Activated CD8-positive, alpha-beta T cell treated with anti-CD3 and anti-CD28 coated beads for 36 hours (primary cell): ENCODE results near the gene PPP4C. TPM values are rescaled to one million over a fixed set of nuclear protein-coding genes. Genes with fewer than 3 reads are reported as not detected.
A peak's percentile ranks its signal among the peaks of the same experiment; 100 is the strongest.

Experiments
- ATAC-seq: fragments of 200-7000 bp; cut with Tn5 transposase; one replicate; pipeline ENCODE4 v1.10.0; 2021; ENCODE audit warnings: mild to moderate bottlenecking, moderate library complexity
- CTCF ChIA-PET: fragments of 350-600 bp; sonication (Branson Sonifier 250); formaldehyde crosslinking; loops from one replicate; lab custom pipeline; 2021; ENCODE audit warnings: antibody characterized with exemption; lab: Charles Lee
- POLR2A ChIA-PET: fragments of 350-600 bp; sonication (Branson Sonifier 250); formaldehyde crosslinking; loops from one replicate; lab custom pipeline; 2021; ENCODE audit warnings: antibody characterized with exemption; lab: Charles Lee
- DNase-seq: peaks from one replicate; pipeline ENCODE4 v3.0.0-alpha.2; 2020
- H3K27ac Mint-ChIP-seq: one replicate; pipeline ENCODE4 v1.8.0; 2021; ENCODE audit warnings: mild to moderate bottlenecking, mixed read lengths
- H3K27me3 Mint-ChIP-seq: one replicate; pipeline ENCODE4 v1.8.0; 2021; ENCODE audit warnings: mixed read lengths
- H3K36me3 Mint-ChIP-seq: one replicate; pipeline ENCODE4 v1.8.0; 2021; ENCODE audit warnings: low read depth, mixed read lengths
- H3K4me1 Mint-ChIP-seq: one replicate; pipeline ENCODE4 v1.8.0; 2021; ENCODE audit warnings: low read depth, mixed read lengths
- H3K4me3 Mint-ChIP-seq: one replicate; pipeline ENCODE4 v1.8.0; 2021; ENCODE audit warnings: mild to moderate bottlenecking, moderate library complexity, mixed read lengths
- H3K9me3 Mint-ChIP-seq: one replicate; pipeline ENCODE4 v1.8.0; 2021; ENCODE audit warnings: mixed read lengths
- CTCF ChIP-seq: fragments of 200-600 bp; IDR thresholded peaks from one replicate; pipeline ENCODE4 v1.8.0; 2022; ENCODE audit warnings: antibody characterized with exemption, mild to moderate bottlenecking
- intact Hi-C: fragments of 100-400 bp; cut with micrococcal nuclease; formaldehyde crosslinking; loops from one replicate; pipeline ENCODE4 v1.10.0; 2022
- total RNA-seq, 2 experiments: library from RNA; stranded (reverse); gene quantifications; one replicate each; pipeline ENCODE4 v1.2.3, GENCODE V29; 2021

Gene PPP4C
- total RNA-seq, 2 experiments from 2014 or later = 116 to 121 TPM

GRCh38 chr16:30085247-30085646 is 9.5 kb downstream of the PPP4C start:
- intact Hi-C loops = no loop called here
- ChIA-PET POLR2A (interaction anchor here (1.3 kb wide), 1 partner anchor 19 kb away, joined by 3 read pairs; no protein-coding TSS in a partner anchor), CTCF (no interaction called here)
- no peak for DNase-seq
- no peak overlapping the region for H3K27ac Mint-ChIP-seq
- TF ChIP-seq CTCF = no peak
- no peak for ATAC-seq
- peaks cover 30% of the 10 kb centered on the region for H3K36me3 Mint-ChIP-seq
- H3K27me3 Mint-ChIP-seq = no peaks in the 10 kb centered on the region
- no peaks in the 10 kb centered on the region for H3K9me3 Mint-ChIP-seq
- H3K4me1 Mint-ChIP-seq = peaks cover 13% of the 10 kb centered on the region
- H3K4me3 Mint-ChIP-seq = no peak overlapping the region

GRCh38 chr16:30085820-30086219 is 10.0 kb downstream of the PPP4C start:
- intact Hi-C loops = no loop called here
- ATAC-seq (no peak), DNase-seq (no peak)
- Mint-ChIP-seq H3K4me1 (peaks cover 17% of the 10 kb centered on the region), H3K27me3 (no peaks in the 10 kb centered on the region), H3K9me3 (no peaks in the 10 kb centered on the region), H3K27ac (no peak overlapping the region), H3K4me3 (no peak overlapping the region), H3K36me3 (peaks cover 29% of the 10 kb centered on the region)
- ChIA-PET POLR2A (interaction anchor here (0.9 to 1.3 kb wide), 2 partner anchors 9 to 19 kb away, joined by 3 read pairs; partner anchors contain the start of gene PPP4C), CTCF (no interaction called here)
- no peak for TF ChIP-seq CTCF

- POLR2A ChIA-PET = interaction anchor here (0.9 to 1.0 kb wide), 3 partner anchors 8 to 15 kb away, joined by 3 read pairs; partner anchors contain the start of gene PPP4C
These were observed 10.7 kb downstream of the PPP4C start for GRCh38 chr16:30086291-30087140.

GRCh38 chr16:30087181-30087898 is 11.5 kb downstream of the PPP4C start:
- DNase-seq (no peak), ATAC-seq (no peak)
- no peak overlapping the region for H3K4me3 Mint-ChIP-seq
- H3K27ac Mint-ChIP-seq = peak overlapping the region; percentile 26
- H3K9me3 Mint-ChIP-seq = no peaks in the 10 kb centered on the region
- ChIA-PET CTCF (interaction anchor here (1.3 kb wide), 1 partner anchor 11 kb away, joined by 3 read pairs; no protein-coding TSS in a partner anchor), POLR2A (interaction anchor here (1.0 kb wide), 2 partner anchors 9 to 16 kb away, joined by 3 read pairs; no protein-coding TSS in a partner anchor)
- intact Hi-C loops = no loop called here
- H3K4me1 Mint-ChIP-seq = peaks cover 21% of the 10 kb centered on the region
- H3K36me3 Mint-ChIP-seq = peaks cover 17% of the 10 kb centered on the region
- no peak for TF ChIP-seq CTCF
- no peaks in the 10 kb centered on the region for H3K27me3 Mint-ChIP-seq

More at GRCh38 chr16:30086291-30087140, 10.7 kb downstream of the PPP4C start:
- DNase-seq (no peak), ATAC-seq (no peak)
- Mint-ChIP-seq H3K27me3 (no peaks in the 10 kb centered on the region), H3K27ac (peak overlapping the region; percentile 26), H3K36me3 (peaks cover 23% of the 10 kb centered on the region), H3K4me3 (no peak overlapping the region), H3K4me1 (peaks cover 17% of the 10 kb centered on the region), H3K9me3 (no peaks in the 10 kb centered on the region)
- intact Hi-C loops = no loop called here
- no peak for TF ChIP-seq CTCF
- CTCF ChIA-PET = interaction anchor here (1.3 kb wide), 1 partner anchor 10 kb away, joined by 3 read pairs; no protein-coding TSS in a partner anchor
